K562 (cell line): ENCODE results near the gene MOSPD3. TPM values are rescaled to one million over a fixed set of nuclear protein-coding genes. Genes with fewer than 3 reads are reported as not detected.
A peak's percentile ranks its signal among the peaks of the same experiment; 100 is the strongest.

Experiments used
- ARID4B ChIP-seq: sonication (generic); formaldehyde crosslinking; IDR thresholded peaks from 2 replicates; pipeline ENCODE4 v1.8.0; 2022; ENCODE audit warnings: mild to moderate bottlenecking, missing genetic modification reagents
- KLF13 ChIP-seq: fragments of 450-650 bp; IDR thresholded peaks from 2 replicates; pipeline ENCODE4 v1.6.1; 2016; ENCODE audit warnings: missing genetic modification characterization, low read depth, mild to moderate bottlenecking, missing compliant biosample characterization, moderate library complexity, borderline replicate concordance
- MYC ChIP-seq, 2 experiments: fragments of 250-450 bp in 1 of 2; sonication (Bioruptor Pico) in 1 of 2; IDR thresholded peaks; 2 replicates each; pipeline versions ENCODE4 v1.5.1 to v1.6.1; 2012 to 2021; ENCODE audit warnings: low read depth in 2 of 2, borderline replicate concordance in 1 of 2, improper control_type of control experiment in 1 of 2, low read length in 1 of 2, mild to moderate bottlenecking in 1 of 2, moderate library complexity in 1 of 2
- PHF8 ChIP-seq: fragments of 200-600 bp; sonication (generic); IDR thresholded peaks from 2 replicates; pipeline ENCODE4 v1.6.1; 2012; ENCODE audit warnings: mixed run types, mild to moderate bottlenecking, inconsistent platforms, low read length, moderate library complexity, borderline replicate concordance
- WHSC1 ChIP-seq: IDR thresholded peaks from one replicate; pipeline ENCODE4 v1.6.1; 2012; ENCODE audit warnings: low read length, control low read depth, inconsistent platforms
- ZBTB49 ChIP-seq: sonication (generic); formaldehyde crosslinking; IDR thresholded peaks from 2 replicates; pipeline ENCODE4 v1.8.0; 2022; ENCODE audit warnings: missing genetic modification reagents, mild to moderate bottlenecking, borderline replicate concordance
- ZC3H11A ChIP-seq: IDR thresholded peaks from 2 replicates; pipeline ENCODE4 v1.6.1; 2012; ENCODE audit warnings: low read depth, low read length, improper control_type of control experiment
- ZNF146 ChIP-seq: IDR thresholded peaks from one replicate; pipeline ENCODE4 v1.6.1; 2018; ENCODE audit warnings: missing compliant biosample characterization; ENCODE audit not compliant: unreplicated experiment
- ZNF449 ChIP-seq: fragments of 250-450 bp; sonication (Bioruptor Pico); IDR thresholded peaks from 2 replicates; pipeline ENCODE4 v1.8.0; 2022; ENCODE audit warnings: moderate library complexity, mild to moderate bottlenecking, inconsistent platforms
- ZNF668 ChIP-seq: fragments of 250-450 bp; sonication (Bioruptor Pico); IDR thresholded peaks from 2 replicates; pipeline ENCODE4 v1.8.0; 2022; ENCODE audit warnings: mild to moderate bottlenecking, inconsistent platforms
- polyA plus RNA-seq, 8 experiments: library from polyadenylated mRNA; depleted of rRNA in 4 of 8; stranded (reverse) in 5 of 8; unstranded in 3 of 8; fragments of >200 nt; fragmentation: Nextera tagmentation in 2 of 8; fragmentation: Illumina TruSeq in 1 of 8; extraction: Ambion mirVana in 2 of 8; extraction: Trizol in 1 of 8; gene quantifications; 2 replicates each; pipeline versions ENCODE4 v1.2.1 to v1.2.3, GENCODE V29; 2011 to 2014; ENCODE audit warnings: inconsistent platforms in 1 of 8, missing spikeins in 1 of 8
- total RNA-seq, 7 experiments: library from RNA; depleted of rRNA in 6 of 7; stranded (reverse); fragments of >200 nt in 6 of 7; fragmentation: Illumina TruSeq in 2 of 7; extraction: Trizol in 2 of 7; gene quantifications; 2 replicates each; pipeline versions ENCODE4 v1.2.1 to v1.2.3, GENCODE V29; 2011 to 2021; ENCODE audit warnings: low replicate concordance in 1 of 7
- TF ChIP-seq, protein P1 (sequence below): fragments of 200-800 bp; sonication (Bioruptor generic); IDR thresholded peaks from 2 replicates; pipeline ENCODE4 v1.6.1; 2016; ENCODE audit warnings: missing genetic modification characterization, missing compliant biosample characterization

Gene MOSPD3
- total and polyA plus RNA-seq, 9 of the 15 experiments (the other 6 are each of a cell fraction or from before 2014, with no cell fraction given), result 1.4 to 32.1 (median 7.3) TPM

GRCh38 chr7:100604028-100604975, 8.0 kb upstream of the MOSPD3 start (continued):
- TF ChIP-seq ZNF449 (CRISPR knock-in tag) (no peak), MYC (IDR thresholded peaks at IDR 0.05; ENCODE audit: low read depth, low read length) (peak; percentile 87), MYC (CRISPR knock-in tag; IDR thresholded peaks at IDR 0.05; ENCODE audit: borderline replicate concordance, low read depth) (peak; percentile 56; the same call in 1 of the 2 replicates), PHF8 (peak; percentile 61; the same call in 1 of the 2 replicates), ZNF146 (CRISPR knock-in tag) (no peak), KLF13 (tag) (peak; percentile 83), ZNF668 (CRISPR knock-in tag) (no peak), ARID4B (CRISPR knock-in tag) (no peak), ZC3H11A (no peak), WHSC1 (no peak), ZBTB49 (CRISPR knock-in tag) (no peak)
- TF ChIP-seq, protein P1, sequence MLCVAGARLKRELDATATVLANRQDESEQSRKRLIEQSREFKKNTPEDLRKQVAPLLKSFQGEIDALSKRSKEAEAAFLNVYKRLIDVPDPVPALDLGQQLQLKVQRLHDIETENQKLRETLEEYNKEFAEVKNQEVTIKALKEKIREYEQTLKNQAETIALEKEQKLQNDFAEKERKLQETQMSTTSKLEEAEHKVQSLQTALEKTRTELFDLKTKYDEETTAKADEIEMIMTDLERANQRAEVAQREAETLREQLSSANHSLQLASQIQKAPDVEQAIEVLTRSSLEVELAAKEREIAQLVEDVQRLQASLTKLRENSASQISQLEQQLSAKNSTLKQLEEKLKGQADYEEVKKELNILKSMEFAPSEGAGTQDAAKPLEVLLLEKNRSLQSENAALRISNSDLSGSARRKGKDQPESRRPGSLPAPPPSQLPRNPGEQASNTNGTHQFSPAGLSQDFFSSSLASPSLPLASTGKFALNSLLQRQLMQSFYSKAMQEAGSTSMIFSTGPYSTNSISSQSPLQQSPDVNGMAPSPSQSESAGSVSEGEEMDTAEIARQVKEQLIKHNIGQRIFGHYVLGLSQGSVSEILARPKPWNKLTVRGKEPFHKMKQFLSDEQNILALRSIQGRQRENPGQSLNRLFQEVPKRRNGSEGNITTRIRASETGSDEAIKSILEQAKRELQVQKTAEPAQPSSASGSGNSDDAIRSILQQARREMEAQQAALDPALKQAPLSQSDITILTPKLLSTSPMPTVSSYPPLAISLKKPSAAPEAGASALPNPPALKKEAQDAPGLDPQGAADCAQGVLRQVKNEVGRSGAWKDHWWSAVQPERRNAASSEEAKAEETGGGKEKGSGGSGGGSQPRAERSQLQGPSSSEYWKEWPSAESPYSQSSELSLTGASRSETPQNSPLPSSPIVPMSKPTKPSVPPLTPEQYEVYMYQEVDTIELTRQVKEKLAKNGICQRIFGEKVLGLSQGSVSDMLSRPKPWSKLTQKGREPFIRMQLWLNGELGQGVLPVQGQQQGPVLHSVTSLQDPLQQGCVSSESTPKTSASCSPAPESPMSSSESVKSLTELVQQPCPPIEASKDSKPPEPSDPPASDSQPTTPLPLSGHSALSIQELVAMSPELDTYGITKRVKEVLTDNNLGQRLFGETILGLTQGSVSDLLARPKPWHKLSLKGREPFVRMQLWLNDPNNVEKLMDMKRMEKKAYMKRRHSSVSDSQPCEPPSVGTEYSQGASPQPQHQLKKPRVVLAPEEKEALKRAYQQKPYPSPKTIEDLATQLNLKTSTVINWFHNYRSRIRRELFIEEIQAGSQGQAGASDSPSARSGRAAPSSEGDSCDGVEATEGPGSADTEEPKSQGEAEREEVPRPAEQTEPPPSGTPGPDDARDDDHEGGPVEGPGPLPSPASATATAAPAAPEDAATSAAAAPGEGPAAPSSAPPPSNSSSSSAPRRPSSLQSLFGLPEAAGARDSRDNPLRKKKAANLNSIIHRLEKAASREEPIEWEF (CRISPR knock-in tag), result no peak
